HG03469 (cell line): ENCODE data around the gene SLC24A5.

Experiments used
- ATAC-seq: cut with Tn5 transposase; IDR thresholded peaks from one replicate; pipeline ENCODE4 v1.9.1; 2021; ENCODE audit warnings: mild to moderate bottlenecking, moderate library complexity, moderate number of reproducible peaks; ENCODE audit not compliant: unreplicated experiment

SLC24A5 gene

DNA sequence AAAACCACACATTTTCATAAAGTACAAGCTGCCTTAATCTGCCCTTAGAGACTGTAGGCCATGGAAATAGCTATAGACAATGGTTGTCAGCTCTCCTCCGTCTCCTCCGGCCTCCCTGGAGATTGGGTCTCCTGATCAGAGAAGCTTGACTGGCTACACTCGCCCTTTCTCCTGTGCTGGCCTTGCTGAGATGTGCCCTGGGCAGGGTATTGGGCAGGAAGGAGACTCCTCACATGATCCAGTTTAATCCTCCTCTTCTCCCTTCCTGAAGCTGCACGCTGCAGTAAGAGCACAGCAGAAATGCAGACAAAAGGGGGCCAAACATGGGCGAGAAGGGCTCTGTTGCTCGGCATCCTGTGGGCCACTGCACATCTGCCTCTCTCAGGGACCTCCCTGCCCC is at the start of gene SLC24A5:
Gene SLC24A5, plus strand, starts transcription at position 246 of the 400 bp plus-strand sequence. Its CDS starts 55 bp downstream, at position 301.
- no peak for ATAC-seq

DNA sequence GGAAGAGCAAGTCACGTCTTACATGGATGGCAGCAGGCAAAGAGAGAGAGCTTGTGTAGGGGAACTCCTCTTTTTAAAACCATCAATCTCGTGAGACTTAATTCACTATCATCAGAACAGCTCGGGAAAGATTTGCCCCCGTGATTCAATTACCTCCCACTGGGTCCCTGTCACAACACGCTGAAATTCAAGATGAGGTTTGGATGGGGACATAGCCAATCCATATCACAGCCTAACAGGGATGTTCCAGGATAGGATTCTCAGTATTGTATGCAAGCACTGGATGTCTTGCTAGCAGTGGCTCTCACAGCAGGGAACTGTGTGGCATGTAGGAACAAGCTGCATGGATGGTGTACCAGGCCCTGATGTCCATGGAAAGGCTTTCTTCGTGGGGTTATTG is 47.8 kb upstream of the SLC24A5 start:
- no peak for ATAC-seq

DNA sequence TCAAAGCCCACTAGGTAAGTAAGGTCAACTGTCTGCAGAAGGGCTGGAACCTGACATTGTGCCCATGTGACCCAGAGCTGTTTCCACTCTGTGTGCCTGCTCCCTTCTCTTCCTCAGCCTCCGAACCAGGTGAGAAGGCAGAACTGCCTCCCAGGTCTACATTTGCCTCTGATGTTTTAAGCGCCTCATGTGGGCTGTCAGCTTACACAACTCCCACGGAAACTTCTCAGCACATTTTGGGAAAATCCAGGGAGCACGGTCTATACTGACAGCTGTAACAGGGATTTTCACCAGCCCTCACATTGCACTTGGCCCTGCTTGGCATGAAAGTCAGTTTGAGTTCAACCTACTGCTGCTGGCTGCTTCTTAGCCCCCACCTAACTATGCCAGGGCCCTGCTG is 46.9 kb upstream of the SLC24A5 start:
- ATAC-seq = no peak

DNA sequence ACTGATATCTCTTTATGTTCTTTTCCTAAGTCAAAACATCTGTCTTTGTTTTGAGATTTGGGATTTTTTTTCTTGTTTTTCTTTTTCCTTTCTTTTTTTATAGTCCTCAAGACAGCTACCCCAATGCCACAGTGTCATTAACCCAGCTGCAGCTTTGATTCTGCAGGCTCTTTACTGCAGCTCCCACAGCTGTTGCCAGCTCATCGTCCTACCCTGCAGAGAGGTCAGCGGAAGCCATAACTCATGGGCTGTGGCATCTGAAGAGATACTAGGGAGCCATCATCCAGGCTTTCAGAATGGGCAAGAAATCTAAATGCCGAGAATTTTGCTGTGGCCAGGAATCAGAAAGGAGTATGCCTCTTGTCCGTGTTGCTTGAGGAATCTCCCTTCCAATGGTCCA is 44.3 kb upstream of the SLC24A5 start:
- ATAC-seq = no peak

DNA sequence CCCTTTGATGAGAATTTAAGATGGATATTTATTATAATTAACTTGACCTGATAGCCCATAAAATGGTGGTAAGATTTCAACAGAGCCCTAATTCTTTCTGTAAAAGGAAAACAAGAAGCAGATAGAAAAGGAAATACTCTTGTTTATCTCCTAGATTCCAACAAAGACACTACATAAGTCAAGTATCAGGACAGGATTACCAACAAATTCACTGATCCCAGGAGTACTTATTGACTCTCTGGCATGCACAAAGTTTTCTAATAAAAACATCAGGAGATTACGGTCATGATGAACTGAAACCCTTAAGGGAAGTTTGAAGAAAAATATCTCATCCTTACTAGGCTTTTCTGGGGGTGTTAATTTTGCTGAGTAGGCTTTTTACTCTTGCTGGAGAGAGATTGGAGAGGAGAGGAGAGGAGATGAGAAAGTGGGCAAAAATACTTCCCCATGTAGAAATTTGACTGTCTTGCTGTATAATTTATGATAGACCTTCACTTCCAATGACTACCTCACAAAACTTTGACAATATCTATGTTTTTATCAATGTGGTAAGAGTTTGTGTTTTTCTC is 43.1 kb upstream of the SLC24A5 start:
- no peak for ATAC-seq

DNA sequence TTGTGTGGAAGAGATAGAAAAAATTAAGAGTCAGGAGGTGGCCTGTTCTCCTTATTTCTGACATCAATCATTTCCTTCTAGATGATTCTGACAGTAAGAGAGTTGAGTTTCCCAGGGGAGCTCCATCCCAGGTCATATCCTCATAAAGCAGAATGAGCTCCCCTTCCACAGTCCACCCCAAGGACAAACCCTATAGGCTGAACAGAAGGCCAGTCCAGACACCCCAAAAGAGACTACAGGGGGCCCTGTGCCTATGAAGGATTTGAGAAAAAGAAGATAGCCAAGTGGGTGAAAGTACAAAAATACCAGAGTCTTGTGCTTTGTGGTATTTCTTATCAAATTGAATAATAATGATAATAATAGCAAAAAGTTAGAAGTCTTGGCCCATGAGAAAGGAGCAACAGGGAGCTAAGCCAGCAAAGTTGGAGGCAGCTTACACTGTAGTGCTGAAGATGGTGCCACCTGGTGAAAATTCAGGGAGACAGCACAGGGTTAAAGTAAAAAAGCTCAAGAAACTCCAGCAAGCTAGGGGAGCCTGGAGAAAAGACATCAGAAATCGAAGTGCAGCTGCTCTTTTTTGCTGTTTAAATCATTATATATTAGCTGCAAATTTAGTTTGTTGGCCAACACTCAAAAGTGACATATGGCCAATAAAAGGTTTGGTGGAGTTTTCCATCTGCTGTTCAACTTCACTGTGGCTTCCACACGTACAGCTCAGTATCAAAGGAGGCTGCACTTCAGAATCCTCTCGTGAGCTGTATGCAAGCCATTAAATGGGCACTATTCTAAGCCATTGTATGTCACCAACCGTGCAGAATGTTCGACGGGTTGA is 35.8 kb upstream of the SLC24A5 start:
- no peak for ATAC-seq

DNA sequence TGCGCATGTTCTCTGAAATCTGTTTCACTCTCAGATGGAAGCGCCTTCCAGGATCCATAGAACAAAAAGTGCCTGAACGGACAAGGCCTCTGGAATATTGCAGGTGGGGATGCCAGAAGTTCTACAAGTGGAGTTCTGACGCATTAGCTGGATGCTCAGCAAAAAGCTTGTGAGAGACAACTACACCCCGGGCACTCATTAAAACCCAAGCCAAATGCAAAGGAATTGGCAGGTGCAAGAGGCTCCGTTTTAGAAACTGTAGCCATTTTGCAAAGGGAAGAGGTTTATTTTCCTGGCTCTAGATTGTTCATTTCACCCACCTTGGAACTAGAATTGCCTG is 35.2 kb upstream of the SLC24A5 start:
- ATAC-seq = no peak

DNA sequence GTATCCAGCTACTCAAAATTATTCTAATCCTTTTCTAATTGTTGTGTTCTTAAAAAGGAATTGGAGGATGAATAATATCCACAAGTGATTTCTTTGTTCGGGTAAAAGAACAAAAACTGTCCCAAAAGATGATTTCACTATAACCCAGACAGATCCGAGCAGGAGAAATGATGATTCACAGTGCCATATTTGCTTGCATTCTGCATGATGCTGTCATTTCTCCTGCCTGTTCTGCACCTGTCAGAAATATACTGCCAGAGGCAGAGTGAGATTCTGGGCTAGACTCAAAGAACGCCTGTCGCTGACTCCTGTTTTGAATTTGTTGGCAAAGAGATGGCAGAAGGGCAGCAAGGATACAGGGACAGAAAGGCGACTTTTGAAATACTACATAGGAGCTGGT is 34.7 kb upstream of the SLC24A5 start:
- no peak for ATAC-seq

DNA sequence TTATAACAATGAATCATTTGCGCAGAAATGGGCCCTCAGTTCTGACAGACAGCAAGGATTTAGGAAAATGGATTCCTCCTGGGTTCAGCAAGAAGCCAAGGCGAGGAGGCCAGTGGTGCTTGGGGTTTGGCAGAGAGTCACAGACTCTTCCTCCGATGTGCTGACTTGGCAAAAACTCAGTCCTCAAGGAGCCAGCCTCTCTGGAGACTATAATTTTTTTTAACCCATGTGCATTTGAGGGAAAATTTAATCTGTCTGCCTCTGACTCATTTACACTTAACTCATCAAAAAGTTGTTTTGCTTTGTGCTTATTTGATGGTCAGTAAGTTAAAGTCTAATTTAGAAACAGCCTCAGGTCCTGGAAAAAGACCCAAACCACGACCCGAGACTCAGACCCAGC is 34.2 kb upstream of the SLC24A5 start:
- no peak for ATAC-seq

DNA sequence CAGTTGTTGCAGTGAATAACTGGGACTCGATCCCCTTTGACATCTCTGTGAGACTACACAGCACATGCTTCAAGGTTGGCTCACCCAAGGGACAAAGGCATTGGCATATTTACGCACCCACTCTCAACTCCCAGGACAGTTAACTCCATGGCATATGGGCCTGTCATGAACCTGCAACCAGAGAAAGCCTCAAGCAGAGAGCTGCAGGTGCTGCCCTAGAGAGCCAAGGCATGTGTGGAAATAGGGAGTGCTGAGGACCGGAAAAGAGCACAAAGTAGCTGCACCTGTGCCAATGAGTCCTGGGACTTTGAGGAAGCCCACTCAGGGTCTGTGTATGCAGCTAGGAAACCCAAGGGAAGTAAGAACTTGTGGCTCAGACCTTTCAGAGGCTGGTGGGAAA is 32.9 kb upstream of the SLC24A5 start:
- ATAC-seq = no peak

DNA sequence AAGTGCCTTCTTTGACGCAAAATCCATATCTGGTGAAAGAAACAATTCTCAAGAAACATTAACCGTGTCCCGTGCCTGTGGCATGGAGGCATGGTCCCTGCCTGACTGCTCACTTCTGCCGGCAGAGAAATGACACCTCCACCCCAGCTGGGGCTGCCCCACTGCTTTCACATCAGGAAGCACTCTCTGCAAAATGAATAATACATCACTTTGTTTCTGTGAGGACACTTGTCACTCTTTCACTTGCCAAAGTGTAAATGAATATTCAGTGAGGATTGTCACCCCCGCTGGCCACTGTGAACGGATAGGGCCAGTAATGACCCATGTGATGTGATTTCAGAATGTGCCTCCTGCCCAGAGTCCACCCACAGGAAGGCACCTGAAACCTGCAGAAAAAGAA is 31.1 kb upstream of the SLC24A5 start:
- no peak for ATAC-seq

DNA sequence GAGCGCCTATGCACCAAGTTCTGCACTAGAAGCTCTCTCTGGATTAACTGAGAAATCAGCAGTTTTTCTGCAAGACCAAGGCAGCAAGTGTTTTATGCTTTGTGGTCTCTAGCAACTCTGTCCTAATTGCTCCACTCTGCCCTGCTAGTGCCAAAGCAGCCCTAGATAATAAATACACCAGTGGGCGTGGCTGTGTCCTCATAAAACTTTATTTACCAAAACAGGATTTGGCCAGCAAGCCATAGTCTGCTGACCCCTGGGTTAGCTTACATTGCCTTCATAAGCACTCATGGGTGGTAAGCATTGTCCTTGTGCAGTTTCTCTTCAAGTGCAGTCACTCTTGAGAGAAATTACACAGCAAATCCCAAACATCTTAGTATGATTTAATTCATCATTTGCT is 30.7 kb upstream of the SLC24A5 start:
- ATAC-seq = no peak

DNA sequence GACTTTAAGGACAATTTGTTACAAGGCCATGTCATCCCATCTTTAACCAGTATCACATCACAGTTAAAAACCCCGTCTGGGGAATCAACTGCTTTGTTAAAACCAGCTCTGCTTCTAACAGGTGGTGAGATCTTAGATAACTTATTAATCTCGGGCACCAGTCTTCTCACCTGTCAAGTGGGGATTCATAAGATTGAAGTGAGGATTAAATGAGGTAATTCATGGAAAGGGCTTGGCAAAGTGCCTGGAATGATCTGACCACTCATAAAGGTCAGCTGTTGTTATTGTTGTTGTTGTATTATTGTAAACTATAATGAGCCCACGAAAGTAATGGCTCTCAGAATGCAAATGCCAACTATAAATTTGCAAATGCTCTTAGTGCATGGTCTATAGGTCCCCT is 30.1 kb upstream of the SLC24A5 start:
- no peak for ATAC-seq

DNA sequence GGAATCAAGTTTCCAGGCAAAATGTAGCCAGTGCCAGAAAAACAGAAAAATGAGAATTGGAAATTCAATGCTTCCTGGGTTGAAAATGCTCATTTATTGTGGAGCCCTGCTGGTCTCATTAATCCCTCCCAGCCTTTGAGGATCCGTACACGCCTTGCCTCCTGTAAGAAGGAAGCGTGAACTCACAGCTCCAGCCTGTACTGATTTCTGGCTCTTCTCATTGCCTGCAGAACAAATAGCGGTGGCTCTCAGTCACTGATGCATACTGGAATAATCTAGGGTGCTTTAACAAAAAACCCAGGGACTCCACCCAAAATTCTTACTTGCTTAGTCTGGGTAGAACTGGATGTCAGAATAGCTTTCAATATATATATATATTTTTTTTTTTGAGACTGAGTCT is 29.3 kb upstream of the SLC24A5 start:
- no peak for ATAC-seq

DNA sequence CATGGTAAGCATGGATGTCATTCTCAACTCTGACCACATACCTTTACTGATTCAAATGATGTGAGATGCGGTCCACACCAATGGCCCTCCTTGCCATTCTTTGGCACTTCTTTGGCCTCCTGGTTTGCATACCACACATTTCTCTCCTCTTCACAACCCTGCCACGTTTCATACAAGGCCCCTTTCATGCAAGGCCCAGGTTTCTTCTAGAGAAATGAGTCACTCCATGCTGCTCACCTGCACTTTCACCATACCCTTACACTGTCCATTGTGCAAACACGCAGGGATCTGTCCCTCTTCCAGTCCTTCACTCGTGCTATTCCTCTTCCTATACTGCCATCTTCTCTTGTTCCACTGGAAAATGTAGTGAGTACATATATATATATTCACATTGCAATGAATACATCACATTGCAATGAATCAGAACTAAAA is 24.4 kb upstream of the SLC24A5 start:
- ATAC-seq = peak; percentile 88

DNA sequence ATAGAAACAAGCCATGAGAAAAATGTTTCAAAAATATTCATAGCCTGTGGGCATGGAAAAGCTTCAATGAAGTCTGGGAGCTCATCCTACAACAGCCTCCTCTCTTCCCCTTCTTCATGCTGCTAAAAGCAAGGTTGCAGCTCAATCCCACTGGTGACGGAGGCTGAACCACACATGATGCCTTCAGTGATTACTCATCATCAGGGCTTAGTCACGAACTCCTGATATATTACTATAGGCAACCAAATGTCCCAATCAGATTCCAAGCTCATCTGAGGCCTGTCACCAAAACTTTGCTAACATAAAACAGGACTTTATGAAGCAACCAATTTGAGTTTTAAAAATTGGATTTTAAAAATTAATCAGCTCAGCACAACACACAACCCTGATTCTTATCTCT is 24.0 kb upstream of the SLC24A5 start:
- ATAC-seq = no peak

DNA sequence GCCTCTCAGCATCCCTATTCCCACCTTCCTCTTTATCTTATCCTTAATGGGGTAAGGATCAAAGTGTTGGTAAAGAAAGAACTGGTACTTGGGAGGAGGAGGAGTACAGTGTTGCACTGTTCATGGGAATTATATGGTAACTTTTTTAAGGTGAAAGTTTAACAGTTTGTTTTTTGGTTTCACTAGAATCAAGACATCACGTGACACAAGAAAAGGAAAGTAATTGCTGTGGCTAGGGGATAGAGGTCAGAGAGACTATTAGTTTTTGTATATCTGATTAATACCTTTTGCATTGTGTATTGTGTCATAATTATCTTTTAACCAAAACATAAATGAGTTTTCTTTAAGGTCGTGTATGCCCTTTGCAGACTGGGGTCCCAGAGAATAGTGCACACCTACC is 23.5 kb upstream of the SLC24A5 start:
- no peak for ATAC-seq

DNA sequence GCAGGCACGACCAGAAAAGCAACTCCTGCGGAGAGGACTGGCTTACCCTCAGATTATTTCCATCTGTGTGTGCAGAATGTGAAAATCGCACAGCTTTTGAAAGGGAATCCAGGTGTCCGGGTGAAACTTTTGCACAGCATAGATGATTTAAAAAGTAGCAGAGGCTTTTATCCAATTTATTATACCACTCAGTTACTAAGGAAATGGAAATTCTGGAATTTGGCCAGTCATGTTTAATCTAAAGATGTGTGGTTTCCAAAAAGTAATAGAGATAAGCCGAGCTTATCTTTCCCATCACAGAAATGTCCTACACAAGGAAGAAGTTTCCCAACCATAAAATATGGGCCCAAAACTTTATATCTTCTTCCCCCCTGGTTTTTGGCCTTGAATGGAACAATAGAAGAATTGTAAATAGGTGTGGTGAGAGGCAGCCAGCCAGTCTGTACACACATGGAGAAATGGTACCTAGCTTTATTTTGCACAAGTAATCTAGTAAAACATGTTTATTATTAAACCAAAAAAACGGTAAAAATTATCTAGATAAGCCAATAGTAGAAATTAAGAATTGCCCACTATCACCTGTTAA is 19.3 kb upstream of the SLC24A5 start:
- no peak for ATAC-seq

DNA sequence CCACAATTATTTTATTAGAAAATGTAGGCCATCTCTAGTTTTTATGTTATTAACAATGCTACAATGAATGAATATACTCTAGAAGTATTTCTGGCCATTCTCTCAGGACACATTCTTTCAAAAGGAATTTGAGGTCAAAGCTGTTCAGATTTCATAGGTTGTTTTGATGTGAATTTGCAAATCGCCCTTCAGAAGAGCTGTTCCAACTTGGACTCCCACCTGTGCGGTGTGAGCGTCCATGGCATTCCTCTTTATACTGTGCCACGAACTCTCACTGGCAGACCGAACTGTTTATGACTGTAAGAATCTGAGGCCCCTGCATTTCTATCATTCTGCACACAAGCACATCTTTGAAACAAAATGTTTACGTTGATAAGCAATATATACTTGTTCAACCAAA is 18.6 kb upstream of the SLC24A5 start:
- ATAC-seq = no peak

DNA sequence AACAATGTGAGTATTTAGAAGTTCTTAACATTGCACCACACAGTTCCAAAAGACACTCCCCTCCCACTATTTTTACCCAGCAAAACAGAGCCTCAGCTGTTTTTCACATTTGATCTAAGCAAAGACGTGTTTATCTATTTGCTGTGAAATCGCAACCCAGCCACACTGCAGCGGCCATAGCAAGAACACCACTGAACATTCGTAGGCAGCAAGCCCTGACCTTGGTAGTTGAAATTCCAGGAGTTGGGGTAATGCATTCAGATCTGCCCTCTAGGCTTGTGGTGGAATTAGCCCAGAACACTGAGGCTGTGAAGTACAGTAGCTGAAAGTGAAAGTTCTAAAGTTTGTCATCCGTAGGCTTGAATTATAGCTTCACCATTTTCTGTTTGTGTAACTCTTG is 17.1 kb upstream of the SLC24A5 start:
- no peak for ATAC-seq

DNA sequence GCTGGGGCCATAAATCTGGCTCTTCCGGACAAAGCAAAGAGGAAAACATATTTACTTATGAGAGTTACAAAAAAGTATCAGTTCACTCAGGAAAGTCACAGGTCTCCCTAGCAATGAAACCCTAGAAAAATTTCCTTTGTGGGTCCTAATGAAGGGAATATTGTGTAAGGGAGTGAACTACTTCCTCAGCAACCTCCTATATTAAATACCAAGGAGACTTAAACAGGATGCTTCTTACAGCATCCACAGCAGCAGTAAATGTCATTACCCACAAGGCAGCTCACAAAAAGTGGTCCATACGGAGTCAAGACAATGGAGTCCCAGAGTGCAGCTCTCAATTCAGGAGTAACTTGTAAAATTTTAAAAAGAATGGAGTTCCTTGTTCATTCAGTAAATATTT is 14.9 kb upstream of the SLC24A5 start:
- ATAC-seq = no peak

DNA sequence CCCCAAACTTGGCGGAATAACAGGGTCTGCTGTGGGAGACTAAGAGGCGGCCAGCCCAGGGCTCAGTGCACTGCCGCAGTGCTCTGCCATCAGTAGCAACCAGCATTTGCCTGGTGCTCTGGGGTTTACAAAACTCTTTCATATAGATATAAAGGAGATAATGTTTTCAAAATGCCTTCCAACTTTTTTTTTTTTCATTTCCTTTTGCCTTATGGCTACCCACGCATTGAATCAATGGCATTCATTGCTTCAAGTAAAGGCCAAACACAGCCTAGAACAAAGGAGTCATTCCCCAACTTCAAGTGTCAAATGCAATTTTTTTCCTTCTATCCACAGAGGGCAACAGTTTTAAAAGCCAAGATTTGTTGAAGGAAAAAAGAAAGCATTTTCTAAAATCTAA is 11.6 kb upstream of the SLC24A5 start:
- no peak for ATAC-seq
